GF-D8 (cell line): ENCODE results near the gene AR.

Source experiments
- DNase-seq: peaks from one replicate; lab custom pipeline; 2025; lab: John Stamatoyannopoulos, UW

Gene AR

GRCh38 chrX:67727576-67727975, 183.8 kb downstream of the AR start:
- DNase-seq: no peak

DNA sequence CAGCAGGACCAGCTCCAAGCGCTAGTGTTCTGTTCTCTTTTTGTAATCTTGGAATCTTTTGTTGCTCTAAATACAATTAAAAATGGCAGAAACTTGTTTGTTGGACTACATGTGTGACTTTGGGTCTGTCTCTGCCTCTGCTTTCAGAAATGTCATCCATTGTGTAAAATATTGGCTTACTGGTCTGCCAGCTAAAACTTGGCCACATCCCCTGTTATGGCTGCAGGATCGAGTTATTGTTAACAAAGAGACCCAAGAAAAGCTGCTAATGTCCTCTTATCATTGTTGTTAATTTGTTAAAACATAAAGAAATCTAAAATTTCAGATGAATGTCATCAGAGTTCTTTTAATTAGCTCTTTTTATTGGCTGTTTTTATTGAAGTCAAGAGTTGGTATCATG, 186.5 kb downstream of the AR start:
- DNase-seq: no peak

DNA sequence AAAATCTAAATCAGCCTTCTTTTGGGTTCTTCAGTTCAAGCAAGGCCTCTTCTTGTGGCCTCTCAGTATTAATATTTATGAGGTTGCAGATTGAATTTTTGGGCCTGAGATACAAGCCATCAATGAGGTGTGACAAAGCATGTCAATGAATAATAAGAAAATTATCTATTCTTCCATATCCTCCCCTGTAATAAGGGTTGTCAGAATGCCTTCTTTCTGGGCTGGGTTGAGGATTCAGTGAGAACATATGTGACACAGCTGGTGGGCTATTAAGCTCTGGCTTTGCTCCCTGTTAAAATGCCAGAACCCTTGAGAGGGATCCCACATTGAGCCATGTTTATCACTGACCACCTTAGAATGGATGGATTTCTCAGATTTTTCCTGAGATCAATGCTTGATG, 187.2 kb downstream of the AR start:
- no peak for DNase-seq

DNA sequence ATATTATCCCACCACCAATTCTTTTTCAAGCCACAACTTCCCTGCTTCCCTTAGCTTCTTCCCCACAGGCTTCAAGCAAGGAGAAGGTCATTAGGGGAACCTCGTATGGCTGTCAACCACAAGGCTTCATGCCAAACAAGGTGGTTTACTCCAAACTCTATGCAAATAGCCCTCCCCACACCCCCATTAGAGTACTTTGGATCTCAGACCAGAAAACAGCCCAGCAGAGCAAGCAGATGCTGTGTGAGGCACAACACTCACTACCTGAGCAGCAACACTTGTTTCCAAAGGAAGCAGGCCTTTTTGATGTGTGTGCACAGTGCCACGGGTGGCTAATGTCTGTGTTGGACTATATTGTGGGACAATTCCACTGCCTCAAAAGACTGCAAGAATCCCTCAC, 189.0 kb downstream of the AR start:
- no peak for DNase-seq

DNA sequence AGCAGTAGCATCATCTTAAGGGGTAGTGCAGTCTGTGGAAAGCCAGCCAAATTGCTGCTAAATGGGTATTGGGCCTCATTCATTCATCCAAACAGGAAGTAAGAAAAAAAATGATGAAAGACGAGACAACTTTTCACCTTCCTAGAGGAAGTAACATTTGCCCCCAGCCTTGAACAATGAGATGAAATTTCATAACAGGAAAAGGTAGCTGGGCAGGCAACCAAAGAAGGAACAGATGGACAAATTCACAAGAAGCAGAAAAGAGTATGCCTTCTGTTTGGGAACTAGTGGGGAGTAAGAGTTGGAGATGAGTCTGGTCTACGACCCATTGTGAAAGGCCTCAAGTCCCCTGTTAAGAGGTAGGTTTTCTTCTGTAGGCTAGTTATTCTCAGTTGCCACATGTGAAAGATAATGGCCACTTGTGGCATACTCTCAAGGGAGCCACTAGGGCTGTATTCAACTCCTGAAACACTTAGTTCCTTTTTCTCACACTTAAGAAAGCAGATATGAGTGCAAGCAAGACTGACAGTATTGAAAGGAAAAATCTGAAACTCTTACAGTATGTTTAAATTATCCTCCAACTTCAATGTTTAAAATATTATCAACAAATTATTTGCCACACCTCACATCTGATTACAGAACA, 190.4 kb downstream of the AR start:
- DNase-seq: peak; percentile 52

DNA sequence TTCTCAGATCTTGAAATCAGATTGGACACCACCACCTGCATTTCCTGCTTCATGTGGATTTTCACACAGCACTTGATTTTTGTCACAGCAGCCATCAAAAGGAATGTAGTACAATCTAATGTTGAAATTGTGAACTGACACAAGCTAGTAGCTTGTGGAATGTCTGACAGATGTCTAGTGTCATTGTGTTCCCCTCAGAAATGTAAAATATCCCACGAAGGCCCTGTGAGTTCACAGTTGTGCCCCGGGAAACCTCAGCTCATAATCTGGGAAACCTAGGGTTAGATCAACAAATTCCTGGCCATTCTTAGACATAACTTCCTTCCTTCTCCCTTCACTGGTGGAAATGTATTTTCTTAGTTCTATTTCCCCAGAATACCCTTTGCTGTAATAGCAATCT, 205.7 kb downstream of the AR start:
- no peak for DNase-seq

DNA sequence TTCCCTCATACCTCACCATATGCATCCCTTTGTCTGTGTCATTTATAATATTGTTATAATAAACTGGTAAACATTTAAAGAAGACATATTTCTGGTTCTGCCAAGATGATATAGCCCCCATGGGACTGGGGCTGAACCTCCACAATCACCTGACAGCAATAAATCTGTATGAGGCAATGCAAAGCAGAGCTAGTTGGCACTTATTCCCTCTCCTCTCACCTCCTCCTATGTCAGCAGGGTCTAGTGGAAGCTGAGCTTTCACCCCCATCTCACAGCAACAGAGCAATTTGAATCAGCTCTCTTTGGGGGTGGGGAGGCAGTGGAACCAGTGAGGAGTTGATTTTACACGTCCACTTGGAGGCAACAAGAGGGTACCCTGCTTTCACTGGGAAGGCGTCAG, 206.9 kb downstream of the AR start:
- no peak for DNase-seq

- no peak for DNase-seq
Measured at GRCh38 chrX:67759018-67759417, 215.2 kb downstream of the AR start.

GRCh38 chrX:67777148-67777547, 233.3 kb downstream of the AR start:
- no peak for DNase-seq

GRCh38 chrX:67779099-67779498, 235.3 kb downstream of the AR start:
- DNase-seq: no peak
